ENCODE data around the gene IGFALS. TPM values are rescaled to one million over a fixed set of nuclear protein-coding genes. Genes with fewer than 3 reads are reported as not detected.

IGFALS gene
- total RNA-seq, 1 donor from 2014 or later: not detected

DNA sequence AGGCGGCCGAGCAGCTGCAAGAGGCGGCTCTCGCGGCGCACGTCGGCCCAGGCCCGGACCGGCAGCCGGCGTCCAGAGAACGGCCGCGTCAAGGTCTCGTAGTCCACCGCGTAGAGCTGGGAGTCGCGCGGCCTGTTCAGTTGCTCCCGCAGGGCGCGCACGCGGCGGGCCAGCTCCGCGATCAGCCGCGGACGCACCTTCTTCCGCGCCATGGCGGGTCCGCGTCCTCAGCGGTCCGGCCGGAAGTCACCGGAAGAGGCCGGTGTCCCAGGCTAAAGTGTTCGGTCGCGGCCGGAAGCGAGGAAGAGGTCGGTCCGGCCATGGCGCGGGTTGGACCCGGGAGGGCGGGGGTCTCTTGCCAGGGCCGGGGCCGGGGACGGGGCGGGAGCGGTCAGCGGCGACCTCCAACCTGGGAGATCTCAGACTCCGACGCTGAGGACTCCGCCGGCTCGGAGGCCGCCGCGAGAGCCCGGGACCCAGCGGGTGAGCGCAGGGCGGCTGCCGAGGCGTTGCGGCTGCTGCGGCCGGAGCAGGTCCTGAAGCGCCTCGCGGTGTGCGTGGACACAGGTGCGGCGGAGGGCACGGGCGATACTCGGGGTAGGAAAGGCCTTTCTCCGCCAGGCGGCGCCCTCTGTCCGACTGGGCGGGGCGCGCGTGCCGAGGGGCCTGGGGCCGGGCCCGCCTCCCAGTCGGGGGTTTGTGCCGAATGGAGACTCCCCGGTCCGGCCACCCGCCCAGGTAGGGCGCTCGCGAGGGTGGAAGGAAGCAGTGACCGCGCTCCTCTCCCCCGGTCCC, 20.4 kb downstream of the IGFALS start, which contains the start of gene MRPS34:
MRPS34 (minus strand) TSS at position 227 of the 795 bp plus-strand sequence; CDS start at position 212, 15 bp downstream.
- Mint-ChIP-seq H3K4me3 (ENCODE audit: unreplicated experiment) (peak within 1 kb of the TSS; percentile 97), H3K36me3 (ENCODE audit: low read depth, unreplicated experiment) (peaks cover under 1% of the 10 kb centered on the region), H3K9me3 (ENCODE audit: unreplicated experiment) (no peaks in the 10 kb centered on the region), H3K27me3 (ENCODE audit: unreplicated experiment) (peaks cover 13% of the 10 kb centered on the region), H3K27ac (ENCODE audit: unreplicated experiment) (peak within 1 kb of the TSS; percentile 90), H3K4me1 (ENCODE audit: unreplicated experiment) (peaks cover 10% of the 10 kb centered on the region)
- peak; percentile 86 for DNase-seq (ENCODE audit: low spot score)
- TF ChIP-seq, protein P1, sequence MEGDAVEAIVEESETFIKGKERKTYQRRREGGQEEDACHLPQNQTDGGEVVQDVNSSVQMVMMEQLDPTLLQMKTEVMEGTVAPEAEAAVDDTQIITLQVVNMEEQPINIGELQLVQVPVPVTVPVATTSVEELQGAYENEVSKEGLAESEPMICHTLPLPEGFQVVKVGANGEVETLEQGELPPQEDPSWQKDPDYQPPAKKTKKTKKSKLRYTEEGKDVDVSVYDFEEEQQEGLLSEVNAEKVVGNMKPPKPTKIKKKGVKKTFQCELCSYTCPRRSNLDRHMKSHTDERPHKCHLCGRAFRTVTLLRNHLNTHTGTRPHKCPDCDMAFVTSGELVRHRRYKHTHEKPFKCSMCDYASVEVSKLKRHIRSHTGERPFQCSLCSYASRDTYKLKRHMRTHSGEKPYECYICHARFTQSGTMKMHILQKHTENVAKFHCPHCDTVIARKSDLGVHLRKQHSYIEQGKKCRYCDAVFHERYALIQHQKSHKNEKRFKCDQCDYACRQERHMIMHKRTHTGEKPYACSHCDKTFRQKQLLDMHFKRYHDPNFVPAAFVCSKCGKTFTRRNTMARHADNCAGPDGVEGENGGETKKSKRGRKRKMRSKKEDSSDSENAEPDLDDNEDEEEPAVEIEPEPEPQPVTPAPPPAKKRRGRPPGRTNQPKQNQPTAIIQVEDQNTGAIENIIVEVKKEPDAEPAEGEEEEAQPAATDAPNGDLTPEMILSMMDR (IDR thresholded peaks at IDR 0.05; ENCODE audit: unreplicated experiment): peak; percentile 92

DNA sequence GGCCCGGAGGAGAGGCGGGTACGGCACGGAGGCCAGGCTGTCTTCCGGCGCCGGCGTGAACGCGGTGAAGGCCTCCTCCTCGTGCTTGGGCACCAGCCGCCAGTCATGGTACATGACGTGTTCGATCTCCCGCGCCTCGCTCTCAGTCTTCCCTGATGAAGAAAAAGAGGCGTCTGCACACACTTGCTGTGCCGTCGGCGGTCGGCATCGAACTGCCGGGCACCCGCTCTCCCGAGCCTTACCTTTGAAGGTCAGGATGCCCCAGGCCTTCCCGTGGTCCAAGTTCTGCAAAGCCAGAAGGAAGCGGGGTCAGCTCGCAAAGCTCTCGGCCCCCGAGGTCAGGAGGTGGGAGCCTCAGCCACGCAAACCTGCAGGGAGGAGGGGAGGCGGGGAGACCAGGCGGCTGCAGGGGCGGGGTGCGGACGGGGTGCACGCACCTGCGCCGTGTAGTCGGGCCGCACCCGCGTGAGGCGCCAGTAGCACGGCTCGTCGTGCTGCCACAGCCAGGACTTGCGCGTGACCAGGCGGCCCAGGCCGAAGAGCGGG, 21.1 kb downstream of the IGFALS start, which contains the start of gene EME2:
EME2 (plus strand) TSS at position 449 of the 546 bp plus-strand sequence. CDS start 418 bp downstream, outside the sequence.
- no peak for DNase-seq (ENCODE audit: low spot score)
- Mint-ChIP-seq H3K4me3 (ENCODE audit: unreplicated experiment) (peak within 1 kb of the TSS; percentile 97), H3K4me1 (ENCODE audit: unreplicated experiment) (peaks cover 10% of the 10 kb centered on the region), H3K36me3 (ENCODE audit: low read depth, unreplicated experiment) (peaks cover 5% of the 10 kb centered on the region), H3K27me3 (ENCODE audit: unreplicated experiment) (peaks cover 13% of the 10 kb centered on the region), H3K27ac (ENCODE audit: unreplicated experiment) (peak within 1 kb of the TSS; percentile 90), H3K9me3 (ENCODE audit: unreplicated experiment) (no peaks in the 10 kb centered on the region)
- TF ChIP-seq, protein P1 (IDR thresholded peaks at IDR 0.05; ENCODE audit: unreplicated experiment): no peak

DNA sequence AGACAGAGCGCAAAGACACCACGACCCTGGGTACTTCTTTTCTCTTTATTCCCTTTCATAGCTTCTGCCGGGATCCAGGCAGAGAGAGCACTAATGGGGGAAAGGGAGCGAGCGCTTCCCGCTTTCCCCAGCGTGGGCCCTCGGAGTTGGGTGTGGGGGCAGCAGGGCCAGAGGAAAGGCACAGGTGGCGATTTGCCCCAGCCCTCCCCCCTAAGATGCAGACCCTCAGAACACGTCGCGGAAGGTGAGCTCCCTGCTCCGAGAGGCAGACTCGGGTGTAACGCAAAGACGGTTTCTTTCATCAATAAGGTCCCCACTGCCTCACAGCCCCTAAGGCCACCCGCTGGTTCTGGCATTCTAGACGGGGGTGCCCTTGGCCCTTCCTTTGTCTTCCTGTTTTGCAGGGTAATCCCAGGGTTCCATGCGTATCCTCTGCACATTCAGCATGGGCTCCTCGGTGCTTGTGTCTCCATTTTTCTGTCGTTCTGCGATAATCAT, 21.6 kb downstream of the IGFALS start:
- Mint-ChIP-seq H3K27ac (ENCODE audit: unreplicated experiment) (peak overlapping the region; percentile 90), H3K4me1 (ENCODE audit: unreplicated experiment) (peaks cover 10% of the 10 kb centered on the region), H3K4me3 (ENCODE audit: unreplicated experiment) (peak overlapping the region; percentile 97), H3K9me3 (ENCODE audit: unreplicated experiment) (no peaks in the 10 kb centered on the region), H3K36me3 (ENCODE audit: low read depth, unreplicated experiment) (peaks cover 5% of the 10 kb centered on the region), H3K27me3 (ENCODE audit: unreplicated experiment) (peaks cover 13% of the 10 kb centered on the region)
- DNase-seq (ENCODE audit: low spot score): no peak
- TF ChIP-seq, protein P1 (IDR thresholded peaks at IDR 0.05; ENCODE audit: unreplicated experiment): no peak

DNA sequence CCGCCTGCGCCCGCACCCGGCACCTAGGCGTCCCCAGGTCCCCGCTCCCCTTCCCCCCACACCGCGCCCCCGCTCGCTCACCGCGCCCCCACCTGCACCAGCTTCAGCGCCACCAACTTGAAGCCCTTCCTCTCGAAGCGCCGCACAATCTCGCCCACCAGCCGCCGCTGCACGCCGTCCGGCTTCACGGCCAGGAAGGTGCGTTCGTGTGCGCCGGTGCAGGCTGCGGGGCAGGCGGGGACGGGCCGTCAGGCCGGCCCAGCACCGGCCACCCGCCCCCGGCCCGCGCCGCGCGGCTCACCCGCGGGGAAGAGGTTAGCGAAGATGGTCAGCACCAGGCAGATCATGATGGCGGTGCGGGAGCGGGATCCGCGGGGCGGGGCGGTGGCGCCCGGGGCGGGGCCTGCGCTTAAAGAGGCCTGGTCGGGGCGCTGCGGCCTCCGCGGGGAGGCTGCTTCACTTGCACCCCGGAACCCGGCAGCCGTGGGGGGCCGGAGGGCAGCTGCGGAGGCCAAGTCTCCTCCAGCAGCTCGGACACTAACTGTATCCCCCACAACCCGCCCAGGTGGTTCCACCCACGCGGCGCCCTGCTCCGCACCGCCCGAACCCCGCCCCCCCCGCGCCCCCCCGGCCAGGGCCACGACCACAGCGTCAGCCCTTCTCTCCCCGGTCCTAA, 22.2 kb downstream of the IGFALS start, which contains the start of gene NME3:
NME3 (minus strand) TSS at position 356 of the 676 bp plus-strand sequence; CDS start at position 347, 9 bp downstream.
- H3K36me3 Mint-ChIP-seq (ENCODE audit: low read depth, unreplicated experiment): peaks cover 5% of the 10 kb centered on the region
- peak within 1 kb of the TSS; percentile 90 for H3K27ac Mint-ChIP-seq (ENCODE audit: unreplicated experiment)
- TF ChIP-seq, protein P1 (IDR thresholded peaks at IDR 0.05; ENCODE audit: unreplicated experiment): no peak
- DNase-seq (ENCODE audit: low spot score): peak; percentile 64
- no peaks in the 10 kb centered on the region for H3K9me3 Mint-ChIP-seq (ENCODE audit: unreplicated experiment)
- H3K4me1 Mint-ChIP-seq (ENCODE audit: unreplicated experiment): peaks cover 10% of the 10 kb centered on the region
- H3K4me3 Mint-ChIP-seq (ENCODE audit: unreplicated experiment): peak within 1 kb of the TSS; percentile 97
- peaks cover 15% of the 10 kb centered on the region for H3K27me3 Mint-ChIP-seq (ENCODE audit: unreplicated experiment)

Data from endothelial cell (in vitro differentiated cells).